Measurements from ENCODE around the gene TRIM43B. TPM values are rescaled to one million over a fixed set of nuclear protein-coding genes. Genes with fewer than 3 reads are reported as not detected.

The TRIM43B gene
- total RNA-seq, 2 experiments from 2014 or later, result not detected

Other genes starting within 250 kb of the TRIM43B start
- under 1 TPM; 0.15 to 0.18 TPM for gene PROM2, start 210.3 kb downstream of the TRIM43B start, total RNA-seq
- gene KCNIP3, start 187.4 kb downstream of the TRIM43B start, total RNA-seq, result not detected
- gene FAHD2A, start 82.0 kb downstream of the TRIM43B start, total RNA-seq, result 10 to 100 TPM; 35.8 to 37.3 TPM
- gene TRIM43, start 107.2 kb upstream of the TRIM43B start, total RNA-seq, result under 1 TPM; 0.43 to 0.73 TPM